Measurements from ENCODE around the gene COL15A1. TPM values are rescaled to one million over a fixed set of nuclear protein-coding genes. Genes with fewer than 3 reads are reported as not detected.

Gene COL15A1
- total RNA-seq, 1 experiment from 2014 or later: 0.04 TPM

DNA sequence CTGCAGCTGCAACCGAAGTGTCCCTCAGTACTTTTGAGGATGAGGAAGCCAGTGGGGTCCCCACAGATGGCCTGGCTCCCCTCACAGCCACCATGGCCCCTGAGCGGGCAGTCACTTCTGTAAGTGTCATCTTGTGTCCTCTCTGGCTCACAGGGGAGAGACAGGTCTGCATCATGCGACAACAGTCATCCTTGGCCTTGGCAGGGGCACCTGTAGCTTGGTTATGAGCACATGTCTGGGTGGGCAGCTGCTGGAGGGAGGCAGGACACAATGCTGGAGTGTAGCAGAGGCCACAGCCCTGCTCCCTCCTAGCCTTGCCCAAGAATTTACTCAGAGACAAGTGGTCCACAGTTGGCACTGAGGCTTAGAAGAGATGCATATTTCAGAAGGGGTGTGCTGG lies 71.7 kb downstream of the COL15A1 start:
- ChIA-PET CTCF (no interaction called here), POLR2A (ENCODE audit: low non-redundant PET) (no interaction called here)
- H3K27me3 ChIP-seq (replicated peaks; ENCODE audit: insufficient read depth, low read depth, low read length, poor library complexity): no peaks in the 10 kb centered on the region
- no peak for TF ChIP-seq EZH2 (IDR thresholded peaks at IDR 0.05; ENCODE audit: borderline replicate concordance, low read depth, low read length, poor library complexity, severe bottlenecking)
- TF ChIP-seq, protein P1, sequence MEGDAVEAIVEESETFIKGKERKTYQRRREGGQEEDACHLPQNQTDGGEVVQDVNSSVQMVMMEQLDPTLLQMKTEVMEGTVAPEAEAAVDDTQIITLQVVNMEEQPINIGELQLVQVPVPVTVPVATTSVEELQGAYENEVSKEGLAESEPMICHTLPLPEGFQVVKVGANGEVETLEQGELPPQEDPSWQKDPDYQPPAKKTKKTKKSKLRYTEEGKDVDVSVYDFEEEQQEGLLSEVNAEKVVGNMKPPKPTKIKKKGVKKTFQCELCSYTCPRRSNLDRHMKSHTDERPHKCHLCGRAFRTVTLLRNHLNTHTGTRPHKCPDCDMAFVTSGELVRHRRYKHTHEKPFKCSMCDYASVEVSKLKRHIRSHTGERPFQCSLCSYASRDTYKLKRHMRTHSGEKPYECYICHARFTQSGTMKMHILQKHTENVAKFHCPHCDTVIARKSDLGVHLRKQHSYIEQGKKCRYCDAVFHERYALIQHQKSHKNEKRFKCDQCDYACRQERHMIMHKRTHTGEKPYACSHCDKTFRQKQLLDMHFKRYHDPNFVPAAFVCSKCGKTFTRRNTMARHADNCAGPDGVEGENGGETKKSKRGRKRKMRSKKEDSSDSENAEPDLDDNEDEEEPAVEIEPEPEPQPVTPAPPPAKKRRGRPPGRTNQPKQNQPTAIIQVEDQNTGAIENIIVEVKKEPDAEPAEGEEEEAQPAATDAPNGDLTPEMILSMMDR (conservative IDR thresholded peaks at IDR 0.05; ENCODE audit: low read depth, low read length): no peak
- no TSS peak for BruUV-seq (replicated peaks)
- H3K36me3 ChIP-seq (ENCODE audit: insufficient read depth, low read length, poor library complexity, severe bottlenecking): no peaks in the 10 kb centered on the region
- no peak for DNase-seq (ENCODE audit: low spot score)
- intact Hi-C loops (cut with micrococcal nuclease; ENCODE audit: unreplicated experiment): no loop called here
- H3K9me3 ChIP-seq (ENCODE audit: low read depth, low read length, poor library complexity, severe bottlenecking): peaks cover 15% of the 10 kb centered on the region
- no peak overlapping the region for H3K27ac ChIP-seq (ENCODE audit: low read depth, low read length, poor library complexity, severe bottlenecking)
- no peaks in the 10 kb centered on the region for H3K4me1 ChIP-seq (ENCODE audit: insufficient read depth, low read length, poor library complexity, severe bottlenecking)
- H3K4me3 ChIP-seq (ENCODE audit: low read depth, low read length, poor library complexity, severe bottlenecking): no peak overlapping the region

DNA sequence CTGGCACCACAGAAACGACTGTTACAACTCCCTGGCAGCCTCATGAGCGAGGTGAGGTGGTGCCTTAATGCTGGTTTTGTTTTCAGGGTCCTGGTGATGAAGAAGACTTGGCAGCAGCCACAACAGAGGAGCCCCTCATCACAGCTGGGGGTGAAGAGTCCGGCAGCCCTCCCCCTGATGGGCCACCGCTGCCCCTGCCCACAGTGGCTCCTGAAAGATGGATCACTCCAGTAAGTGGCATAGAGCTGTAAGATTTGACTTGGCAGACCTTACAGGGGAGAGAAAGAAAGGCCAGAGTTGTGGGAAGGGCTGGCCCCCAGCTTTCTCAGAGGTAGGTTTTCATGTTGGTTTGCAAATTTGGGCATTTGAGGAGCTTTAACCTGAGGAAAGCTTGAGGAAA lies 72.2 kb downstream of the COL15A1 start:
- ChIA-PET CTCF (no interaction called here), POLR2A (ENCODE audit: low non-redundant PET) (no interaction called here)
- Histone ChIP-seq H3K4me1 (ENCODE audit: insufficient read depth, low read length, poor library complexity, severe bottlenecking) (no peaks in the 10 kb centered on the region), H3K9me3 (ENCODE audit: low read depth, low read length, poor library complexity, severe bottlenecking) (peaks cover 12% of the 10 kb centered on the region), H3K4me3 (ENCODE audit: low read depth, low read length, poor library complexity, severe bottlenecking) (no peak overlapping the region), H3K27ac (ENCODE audit: low read depth, low read length, poor library complexity, severe bottlenecking) (no peak overlapping the region), H3K36me3 (ENCODE audit: insufficient read depth, low read length, poor library complexity, severe bottlenecking) (no peaks in the 10 kb centered on the region), H3K27me3 (replicated peaks; ENCODE audit: insufficient read depth, low read depth, low read length, poor library complexity) (no peaks in the 10 kb centered on the region)
- no peak for DNase-seq (ENCODE audit: low spot score)
- TF ChIP-seq, protein P1 (conservative IDR thresholded peaks at IDR 0.05; ENCODE audit: low read depth, low read length): no peak
- no peak for TF ChIP-seq EZH2 (IDR thresholded peaks at IDR 0.05; ENCODE audit: borderline replicate concordance, low read depth, low read length, poor library complexity, severe bottlenecking)
- no TSS peak for BruUV-seq (replicated peaks)
- intact Hi-C loops (cut with micrococcal nuclease; ENCODE audit: unreplicated experiment): no loop called here

DNA sequence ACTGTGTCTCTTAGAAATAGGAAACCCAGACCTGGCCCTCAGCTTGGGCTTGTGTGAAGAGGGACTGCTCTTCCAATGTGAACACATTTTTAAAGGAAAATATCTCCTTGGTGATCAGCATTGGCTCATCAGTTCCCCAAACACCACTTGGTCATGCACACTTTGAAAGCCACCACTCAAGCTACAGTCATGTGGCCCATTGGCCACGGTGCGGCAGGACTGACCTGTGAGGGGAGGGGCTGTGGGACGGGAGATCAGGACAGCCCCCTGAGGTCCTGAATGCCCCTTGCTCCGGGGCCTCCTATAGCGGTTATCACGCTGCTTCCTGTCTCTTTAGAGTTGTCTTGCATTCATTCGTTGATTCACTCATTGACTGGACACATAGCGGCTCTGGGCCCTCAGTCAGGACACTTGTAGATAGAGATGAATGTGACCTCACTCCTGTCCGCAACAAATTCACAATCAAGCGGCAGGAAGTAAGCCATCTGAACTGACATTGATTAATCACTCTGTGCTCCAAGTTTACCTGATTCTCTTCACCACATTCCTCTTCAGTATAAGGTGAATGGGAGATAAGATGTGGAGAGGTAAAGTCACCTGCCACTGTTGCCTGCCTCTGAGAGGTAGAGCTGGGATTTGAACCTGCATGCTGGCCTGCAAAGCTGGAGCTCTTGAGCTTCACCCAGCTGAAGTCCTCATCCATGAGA lies 73.1 kb downstream of the COL15A1 start:
- intact Hi-C loops (cut with micrococcal nuclease; ENCODE audit: unreplicated experiment): no loop called here
- H3K27me3 ChIP-seq (replicated peaks; ENCODE audit: insufficient read depth, low read depth, low read length, poor library complexity): no peaks in the 10 kb centered on the region
- CTCF ChIA-PET: no interaction called here
- BruUV-seq (replicated peaks): no TSS peak
- H3K27ac ChIP-seq (ENCODE audit: low read depth, low read length, poor library complexity, severe bottlenecking): no peak overlapping the region
- H3K4me3 ChIP-seq (ENCODE audit: low read depth, low read length, poor library complexity, severe bottlenecking): no peak overlapping the region
- DNase-seq (ENCODE audit: low spot score): no peak
- H3K9me3 ChIP-seq (ENCODE audit: low read depth, low read length, poor library complexity, severe bottlenecking): peaks cover 5% of the 10 kb centered on the region
- no peaks in the 10 kb centered on the region for H3K36me3 ChIP-seq (ENCODE audit: insufficient read depth, low read length, poor library complexity, severe bottlenecking)
- TF ChIP-seq EZH2 (IDR thresholded peaks at IDR 0.05; ENCODE audit: borderline replicate concordance, low read depth, low read length, poor library complexity, severe bottlenecking): no peak
- TF ChIP-seq, protein P1 (conservative IDR thresholded peaks at IDR 0.05; ENCODE audit: low read depth, low read length): no peak
- POLR2A ChIA-PET (ENCODE audit: low non-redundant PET): no interaction called here
- H3K4me1 ChIP-seq (ENCODE audit: insufficient read depth, low read length, poor library complexity, severe bottlenecking): no peaks in the 10 kb centered on the region

Data from A673 (cell line).